Stimulated activated CD8-positive, alpha-beta memory T cell treated with anti-CD3 and anti-CD28 coated beads, Interleukin-12 subunit alpha, Interleukin-12 subunit beta, amount 100 ng/mL, for 24 hours (primary cell): ENCODE measurements around the gene AGAP9.
"Not testable (repeated sequence)": the region's sequence is repeated elsewhere in the genome, so short reads cannot be mapped to it uniquely, and the experiment has no call there.

Experiments used
- DNase-seq: peaks from one replicate; pipeline ENCODE4 v3.0.0-alpha.2; 2020; ENCODE audit errors: extremely low read depth

The AGAP9 gene

GRCh38 chr10:47485943-47486342, 37.5 kb downstream of the AGAP9 start:
- not testable (repeated sequence) for DNase-seq

- not testable (repeated sequence) for DNase-seq
Observed at GRCh38 chr10:47484786-47485185, 38.7 kb downstream of the AGAP9 start.

GRCh38 chr10:47483923-47484322, 39.5 kb downstream of the AGAP9 start, which contains the start of gene ANXA8:
ANXA8 (minus strand) TSS chr10:47484115; CDS start chr10:47483933, 182 bp downstream.
- not testable (repeated sequence) for DNase-seq

GRCh38 chr10:47482367-47482766, 41.1 kb downstream of the AGAP9 start:
- DNase-seq = not testable (repeated sequence)

GRCh38 chr10:47481768-47482181, 41.7 kb downstream of the AGAP9 start:
- DNase-seq = not testable (repeated sequence)

- DNase-seq = not testable (repeated sequence)
Observed at GRCh38 chr10:47481182-47481766, 42.2 kb downstream of the AGAP9 start.

GRCh38 chr10:47480133-47480532, 43.3 kb downstream of the AGAP9 start:
- not testable (repeated sequence) for DNase-seq

GRCh38 chr10:47478114-47478513, 45.3 kb downstream of the AGAP9 start:
- not testable (repeated sequence) for DNase-seq

GRCh38 chr10:47477078-47477477, 46.4 kb downstream of the AGAP9 start:
- DNase-seq = not testable (repeated sequence)

- DNase-seq = not testable (repeated sequence)
Observed at GRCh38 chr10:47475101-47475500, 48.3 kb downstream of the AGAP9 start.

- not testable (repeated sequence) for DNase-seq
Observed at GRCh38 chr10:47473516-47473915, 49.9 kb downstream of the AGAP9 start.

- DNase-seq = not testable (repeated sequence)
Observed at GRCh38 chr10:47472647-47473046, 50.8 kb downstream of the AGAP9 start.

- not testable (repeated sequence) for DNase-seq
Observed at GRCh38 chr10:47472072-47472471, 51.4 kb downstream of the AGAP9 start.

- DNase-seq = not testable (repeated sequence)
Observed at GRCh38 chr10:47468731-47469528, 54.5 kb downstream of the AGAP9 start.

- DNase-seq = not testable (repeated sequence)
Observed at GRCh38 chr10:47467957-47468356, 55.5 kb downstream of the AGAP9 start.

GRCh38 chr10:47467458-47467857, 56.0 kb downstream of the AGAP9 start:
- DNase-seq = not testable (repeated sequence)

GRCh38 chr10:47465216-47465917, 58.1 kb downstream of the AGAP9 start:
- not testable (repeated sequence) for DNase-seq

- not testable (repeated sequence) for DNase-seq
Observed at GRCh38 chr10:47462577-47463358, 60.7 kb downstream of the AGAP9 start.

- not testable (repeated sequence) for DNase-seq
Observed at GRCh38 chr10:47461261-47461687, 62.2 kb downstream of the AGAP9 start.

GRCh38 chr10:47458466-47459154, 64.8 kb downstream of the AGAP9 start:
- no peak for DNase-seq

GRCh38 chr10:47457826-47458225, 65.6 kb downstream of the AGAP9 start:
- DNase-seq = no peak
